Ectodermal cell (in vitro differentiated cells): ENCODE measurements around the gene APOA4.

Experiments used
- H3K27ac ChIP-seq: 2 replicates; pipeline ENCODE4 v1.7.0; 2013; ENCODE audit warnings: mild to moderate bottlenecking, low read depth, low read length; ENCODE audit not compliant: insufficient read depth, poor library complexity, severe bottlenecking
- H3K27me3 ChIP-seq: 2 replicates; pipeline ENCODE4 v1.7.0; 2013; ENCODE audit warnings: mild to moderate bottlenecking, low read length; ENCODE audit not compliant: insufficient read depth, control insufficient read depth, poor library complexity, severe bottlenecking
- H3K36me3 ChIP-seq: one replicate; pipeline ENCODE4 v1.7.0; 2013; ENCODE audit warnings: low read length; ENCODE audit not compliant: control insufficient read depth, insufficient read depth
- H3K4me1 ChIP-seq: one replicate; pipeline ENCODE4 v1.7.0; 2013; ENCODE audit warnings: low read length; ENCODE audit not compliant: control insufficient read depth, insufficient read depth
- H3K4me3 ChIP-seq: 2 replicates; pipeline ENCODE4 v1.7.0; 2013; ENCODE audit warnings: low read depth, low read length, control low read depth; ENCODE audit not compliant: insufficient read depth
- H3K9me3 ChIP-seq: 2 replicates; pipeline ENCODE4 v1.7.0; 2013; ENCODE audit warnings: mild to moderate bottlenecking, low read length, moderate library complexity; ENCODE audit not compliant: control insufficient read depth
- WGBS, 2 experiments: methylation state at CpG; one replicate each; pipeline ENCODE4 v1.1.7; 2013; ENCODE audit warnings: missing lambda C conversion rate in 2 of 2; 5-methylcytosine and 5-hydroxymethylcytosine counted together

Gene APOA4

GRCh38 chr11:116862185-116862584 is 39.1 kb upstream of the APOA4 start:
- H3K27me3 ChIP-seq = no peaks in the 10 kb centered on the region
- no peaks in the 10 kb centered on the region for H3K9me3 ChIP-seq
- 95 to 100% methylated on average over 3 of the region's 3 CpGs for WGBS, 2 experiments
- no peak overlapping the region for H3K4me3 ChIP-seq
- peaks cover 43% of the 10 kb centered on the region for H3K36me3 ChIP-seq
- H3K27ac ChIP-seq = no peak overlapping the region
- no peaks in the 10 kb centered on the region for H3K4me1 ChIP-seq

- Histone ChIP-seq H3K36me3 (peaks cover 40% of the 10 kb centered on the region), H3K4me3 (no peak overlapping the region), H3K4me1 (no peaks in the 10 kb centered on the region), H3K27ac (no peak overlapping the region), H3K9me3 (no peaks in the 10 kb centered on the region), H3K27me3 (no peaks in the 10 kb centered on the region)
- 87 to 100% methylated on average over 1 of the region's 1 CpG for WGBS, 2 experiments
Measured at GRCh38 chr11:116861539-116861938, 38.4 kb upstream of the APOA4 start.

DNA sequence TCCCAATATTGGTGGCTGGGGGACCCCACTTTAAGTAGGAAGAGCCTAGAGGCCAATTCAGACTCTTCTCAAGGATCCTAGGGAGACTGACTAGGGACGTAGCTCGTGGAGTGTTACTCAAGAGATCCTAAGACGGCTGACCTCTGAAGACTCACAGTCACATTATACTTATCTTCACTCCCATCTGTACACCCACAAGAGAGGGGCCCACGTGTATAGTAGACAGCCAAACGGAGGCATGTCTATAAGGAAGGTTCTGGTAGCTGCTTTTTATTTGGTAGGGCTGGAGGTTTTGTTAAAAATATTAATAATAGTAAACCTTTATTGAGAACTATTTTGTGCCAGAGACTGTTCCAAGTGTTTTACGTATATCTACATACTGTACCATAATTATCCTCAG is 37.2 kb upstream of the APOA4 start:
- peaks cover 34% of the 10 kb centered on the region for H3K36me3 ChIP-seq
- H3K27ac ChIP-seq = no peak overlapping the region

DNA sequence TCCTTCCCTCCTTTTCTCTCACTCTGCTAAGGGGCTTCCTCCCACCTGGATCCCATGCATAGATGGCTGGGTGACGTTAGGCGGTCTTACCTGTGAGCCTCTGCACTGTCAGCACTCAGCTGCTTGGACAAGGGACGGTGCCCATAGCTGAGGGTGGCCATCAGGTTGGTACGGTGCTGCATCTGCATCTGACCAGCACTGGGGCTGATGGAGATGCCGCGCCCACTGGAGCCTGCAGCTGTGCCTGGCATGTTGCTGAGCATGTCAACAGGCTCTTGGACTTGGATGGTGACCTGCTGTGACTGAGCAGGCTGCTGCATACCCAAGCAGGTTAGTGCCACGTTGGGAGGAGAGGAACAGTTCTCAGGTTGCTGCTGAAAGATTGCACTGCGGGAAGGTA is 36.1 kb upstream of the APOA4 start:
- Histone ChIP-seq H3K4me1 (no peaks in the 10 kb centered on the region), H3K4me3 (no peak overlapping the region), H3K27ac (no peak overlapping the region), H3K36me3 (peaks cover 36% of the 10 kb centered on the region), H3K9me3 (no peaks in the 10 kb centered on the region), H3K27me3 (no peaks in the 10 kb centered on the region)
- 95% methylated on average over 8 of the region's 8 CpGs for WGBS, 2 experiments

More for the DNA sequence above, 37.2 kb upstream of the APOA4 start:
- Histone ChIP-seq H3K4me1 (no peaks in the 10 kb centered on the region), H3K27me3 (no peaks in the 10 kb centered on the region), H3K4me3 (no peak overlapping the region), H3K9me3 (no peaks in the 10 kb centered on the region)
- 87 to 98% methylated on average over 3 to 4 of the region's 6 CpGs for WGBS, 2 experiments

GRCh38 chr11:116857936-116858335 is 34.8 kb upstream of the APOA4 start:
- Histone ChIP-seq H3K4me1 (no peaks in the 10 kb centered on the region), H3K27ac (no peak overlapping the region), H3K27me3 (no peaks in the 10 kb centered on the region), H3K4me3 (no peak overlapping the region), H3K36me3 (peaks cover 39% of the 10 kb centered on the region), H3K9me3 (no peaks in the 10 kb centered on the region)
- 94% methylated on average over 7 of the region's 7 CpGs for WGBS, 2 experiments

- H3K4me1 ChIP-seq = no peaks in the 10 kb centered on the region
- H3K36me3 ChIP-seq = peaks cover 39% of the 10 kb centered on the region
- H3K27me3 ChIP-seq = no peaks in the 10 kb centered on the region
- H3K9me3 ChIP-seq = no peaks in the 10 kb centered on the region
- H3K27ac ChIP-seq = no peak overlapping the region
- H3K4me3 ChIP-seq = no peak overlapping the region
- 90 to 92% methylated on average over 1 to 2 of the region's 2 CpGs for WGBS, 2 experiments
Measured at GRCh38 chr11:116857316-116857715, 34.2 kb upstream of the APOA4 start.

DNA sequence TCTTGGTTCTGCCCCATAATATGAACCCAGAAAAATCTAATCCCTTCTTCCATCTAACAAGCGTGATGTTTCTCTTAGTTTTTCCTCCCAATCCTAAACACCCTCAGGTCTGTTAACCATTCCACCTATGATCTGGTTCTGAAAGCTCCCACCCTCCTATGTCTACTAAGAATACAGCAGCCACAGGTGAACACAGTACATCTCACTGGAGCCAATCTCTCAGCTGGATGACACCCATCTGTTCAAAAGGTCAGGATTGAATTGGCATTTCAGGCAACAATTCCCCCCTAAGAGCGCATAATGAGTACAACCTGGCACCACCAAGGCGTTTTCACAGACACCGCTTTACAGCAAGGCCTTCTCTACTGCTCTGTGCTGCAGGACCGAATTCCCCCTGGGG is 33.3 kb upstream of the APOA4 start:
- Histone ChIP-seq H3K4me3 (no peak overlapping the region), H3K9me3 (no peaks in the 10 kb centered on the region), H3K27me3 (no peaks in the 10 kb centered on the region), H3K36me3 (peaks cover 31% of the 10 kb centered on the region), H3K4me1 (no peaks in the 10 kb centered on the region), H3K27ac (no peak overlapping the region)
- WGBS, 2 experiments = 87 to 88% methylated on average over 5 of the region's 5 CpGs

DNA sequence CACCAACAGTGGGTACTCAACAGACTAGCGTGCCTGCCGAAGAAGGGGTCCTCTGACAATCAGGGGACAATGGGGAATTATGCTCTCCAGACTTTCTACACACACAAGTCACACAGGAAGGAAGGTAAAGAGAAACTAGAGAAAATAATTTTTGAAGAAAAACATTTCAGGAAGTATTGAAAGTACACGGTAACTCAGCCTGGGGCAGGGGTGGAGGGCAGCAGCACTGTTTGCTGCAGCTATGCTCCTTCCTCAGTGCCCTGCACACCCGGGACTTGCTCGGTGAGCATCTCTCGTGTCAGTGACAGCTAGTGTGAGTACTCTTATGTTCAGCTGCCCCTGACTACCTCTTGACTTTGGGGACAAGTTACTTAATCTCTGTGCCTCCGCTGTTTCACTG is 32.3 kb upstream of the APOA4 start:
- Histone ChIP-seq H3K4me3 (no peak overlapping the region), H3K36me3 (peaks cover 25% of the 10 kb centered on the region), H3K9me3 (no peaks in the 10 kb centered on the region), H3K4me1 (no peaks in the 10 kb centered on the region), H3K27me3 (no peaks in the 10 kb centered on the region), H3K27ac (no peak overlapping the region)
- WGBS, 2 experiments = 92 to 96% methylated on average over 6 to 7 of the region's 7 CpGs

DNA sequence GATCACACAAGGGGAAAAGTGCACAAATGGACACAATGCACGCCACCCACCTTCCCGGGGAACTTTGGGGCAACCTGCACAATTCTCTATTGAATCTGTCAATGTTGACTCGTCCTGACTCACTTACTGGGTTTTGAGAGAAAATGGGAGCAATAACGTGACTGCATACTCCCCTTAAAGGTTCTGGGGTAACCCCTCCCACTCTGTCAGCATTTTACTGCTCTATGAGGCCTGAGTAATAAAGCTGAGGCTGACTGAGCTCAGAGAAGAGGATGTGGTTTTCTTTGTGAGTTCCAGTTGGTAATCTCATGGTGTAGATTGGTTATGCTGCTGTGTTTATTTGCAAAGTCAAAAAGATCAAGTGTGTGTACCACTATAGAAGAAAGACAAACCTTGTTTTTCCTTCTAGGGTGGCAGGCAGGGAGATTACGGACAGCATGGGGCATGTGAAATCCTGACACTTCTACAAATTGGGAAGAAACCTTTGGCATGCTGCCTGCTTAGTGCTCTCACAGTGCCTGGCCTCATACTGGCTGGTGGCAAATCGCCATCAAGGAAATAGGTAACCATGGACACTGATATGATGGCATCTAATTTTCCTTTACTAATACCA is 30.5 kb upstream of the APOA4 start:
- WGBS, 2 experiments = 93 to 94% methylated on average over 6 of the region's 6 CpGs
- Histone ChIP-seq H3K27ac (no peak overlapping the region), H3K4me3 (no peak overlapping the region), H3K9me3 (no peaks in the 10 kb centered on the region), H3K27me3 (no peaks in the 10 kb centered on the region), H3K36me3 (peaks cover 19% of the 10 kb centered on the region), H3K4me1 (no peaks in the 10 kb centered on the region)

GRCh38 chr11:116852261-116853031 is 29.3 kb upstream of the APOA4 start:
- Histone ChIP-seq H3K4me3 (no peak overlapping the region), H3K9me3 (no peaks in the 10 kb centered on the region), H3K36me3 (peaks cover 10% of the 10 kb centered on the region), H3K27me3 (no peaks in the 10 kb centered on the region), H3K4me1 (no peaks in the 10 kb centered on the region), H3K27ac (no peak overlapping the region)
- WGBS, 2 experiments = 92 to 93% methylated on average over 5 of the region's 5 CpGs
